Measurements from ENCODE around the gene DIAPH2. TPM values are rescaled to one million over a fixed set of nuclear protein-coding genes. Genes with fewer than 3 reads are reported as not detected.

DIAPH2 gene
- polyA plus RNA-seq, 1 experiment, result 3.1 TPM

GRCh38 chrX:97050392-97050791 is 365.8 kb downstream of the DIAPH2 start:
- Histone ChIP-seq H3K27me3 (ENCODE audit: control insufficient read depth, insufficient read depth, low read length) (no peaks in the 10 kb centered on the region), H3K36me3 (ENCODE audit: control insufficient read depth, insufficient read depth, low read length) (no peaks in the 10 kb centered on the region), H3K4me3 (ENCODE audit: low read depth, low read length) (no peak overlapping the region)
- TF ChIP-seq CTCF (IDR thresholded peaks at IDR 0.05; ENCODE audit: insufficient read depth, low read depth, low read length), result no peak
- CTCF ChIA-PET, result no interaction called here
- DNase-seq (ENCODE audit: low read depth), result no peak
- POLR2A ChIA-PET, result no interaction called here

GRCh38 chrX:97057349-97057909 is 372.8 kb downstream of the DIAPH2 start:
- ChIA-PET CTCF (no interaction called here), POLR2A (no interaction called here)
- Histone ChIP-seq H3K27me3 (ENCODE audit: control insufficient read depth, insufficient read depth, low read length) (no peaks in the 10 kb centered on the region), H3K4me3 (ENCODE audit: low read depth, low read length) (no peak overlapping the region), H3K36me3 (ENCODE audit: control insufficient read depth, insufficient read depth, low read length) (no peaks in the 10 kb centered on the region)
- no peak for DNase-seq (ENCODE audit: low read depth)
- no peak for TF ChIP-seq CTCF (IDR thresholded peaks at IDR 0.05; ENCODE audit: insufficient read depth, low read depth, low read length)

GRCh38 chrX:97060020-97060419 is 375.4 kb downstream of the DIAPH2 start:
- Histone ChIP-seq H3K4me3 (ENCODE audit: low read depth, low read length) (no peak overlapping the region), H3K27me3 (ENCODE audit: control insufficient read depth, insufficient read depth, low read length) (no peaks in the 10 kb centered on the region), H3K36me3 (ENCODE audit: control insufficient read depth, insufficient read depth, low read length) (no peaks in the 10 kb centered on the region)
- ChIA-PET POLR2A (no interaction called here), CTCF (no interaction called here)
- TF ChIP-seq CTCF (IDR thresholded peaks at IDR 0.05; ENCODE audit: insufficient read depth, low read depth, low read length), result no peak
- no peak for DNase-seq (ENCODE audit: low read depth)

GRCh38 chrX:97065066-97065465 is 380.4 kb downstream of the DIAPH2 start:
- H3K4me3 ChIP-seq (ENCODE audit: low read depth, low read length), result no peak overlapping the region
- H3K27me3 ChIP-seq (ENCODE audit: control insufficient read depth, insufficient read depth, low read length), result no peaks in the 10 kb centered on the region
- CTCF ChIA-PET, result no interaction called here
- DNase-seq (ENCODE audit: low read depth), result no peak
- H3K36me3 ChIP-seq (ENCODE audit: control insufficient read depth, insufficient read depth, low read length), result no peaks in the 10 kb centered on the region
- TF ChIP-seq CTCF (IDR thresholded peaks at IDR 0.05; ENCODE audit: insufficient read depth, low read depth, low read length), result no peak
- POLR2A ChIA-PET, result no interaction called here

- no peak for TF ChIP-seq CTCF (IDR thresholded peaks at IDR 0.05; ENCODE audit: insufficient read depth, low read depth, low read length)
- Histone ChIP-seq H3K4me3 (ENCODE audit: low read depth, low read length) (no peak overlapping the region), H3K27me3 (ENCODE audit: control insufficient read depth, insufficient read depth, low read length) (no peaks in the 10 kb centered on the region), H3K36me3 (ENCODE audit: control insufficient read depth, insufficient read depth, low read length) (no peaks in the 10 kb centered on the region)
- no peak for DNase-seq (ENCODE audit: low read depth)
- ChIA-PET POLR2A (no interaction called here), CTCF (interaction anchor here (0.6 kb wide), 1 partner anchor 21 kb away, joined by 3 read pairs; no protein-coding TSS in a partner anchor)
Measured at GRCh38 chrX:97065973-97066372, 381.3 kb downstream of the DIAPH2 start.
